Ureter (tissue), 1 donor: ENCODE results near the gene NEU2. TPM values are rescaled to one million over a fixed set of nuclear protein-coding genes. Genes with fewer than 3 reads are reported as not detected.
A peak's percentile ranks its signal among the peaks of the same experiment; 100 is the strongest.

Experiments
- DNase-seq: peaks from one replicate; pipeline ENCODE4 v3.0.0-alpha.2; 2020; ENCODE audit warnings: low spot score
- total RNA-seq: library from RNA; stranded (reverse); gene quantifications from one replicate; pipeline ENCODE4 v1.2.4, GENCODE V29; 2023
- donor health status: DM: yes; HTN: yes; CAD: no.

NEU2 gene
- total RNA-seq, 1 donor from 2014 or later, result not detected

DNA sequence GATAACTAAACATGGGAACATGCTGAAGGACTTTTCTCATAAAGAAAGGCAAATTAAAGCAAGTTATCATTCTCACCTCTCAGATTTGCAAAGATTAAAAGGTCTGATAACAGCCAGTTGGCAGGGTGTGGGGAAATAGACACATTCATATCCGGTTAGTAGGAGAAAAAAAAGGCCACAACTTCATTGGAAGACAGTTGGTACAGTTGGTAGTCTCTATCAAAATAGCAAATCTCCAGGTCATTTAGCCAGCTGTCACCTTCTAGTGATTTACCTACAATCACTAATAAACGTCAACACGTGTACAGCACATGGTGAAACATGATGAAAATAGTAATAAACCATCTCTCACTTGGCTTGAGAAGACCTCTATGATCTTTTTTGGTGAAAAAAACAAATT lies 44.3 kb downstream of the NEU2 start:
- DNase-seq, result peak; percentile 17

DNA sequence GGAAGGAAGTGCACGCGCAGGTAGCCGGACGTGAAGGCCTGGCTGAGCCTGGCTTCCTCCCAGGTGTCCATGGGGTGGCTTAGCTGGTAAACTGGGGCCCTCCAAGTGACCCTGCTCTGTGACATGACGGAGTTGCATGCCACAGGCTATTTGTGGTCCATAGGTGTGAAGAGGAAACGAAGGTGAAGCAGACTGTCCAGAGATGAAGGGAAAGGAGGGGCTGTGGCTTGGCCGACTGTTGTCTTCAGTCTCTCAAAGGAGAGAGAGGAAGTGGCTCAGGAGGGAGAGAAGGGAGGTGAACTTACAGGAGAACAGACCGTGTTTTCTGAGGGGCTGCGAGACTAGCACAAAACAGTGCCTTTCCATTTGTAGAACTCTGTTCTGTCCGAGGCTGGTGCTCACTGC lies 47.0 kb downstream of the NEU2 start:
- peak; percentile 39 for DNase-seq

DNA sequence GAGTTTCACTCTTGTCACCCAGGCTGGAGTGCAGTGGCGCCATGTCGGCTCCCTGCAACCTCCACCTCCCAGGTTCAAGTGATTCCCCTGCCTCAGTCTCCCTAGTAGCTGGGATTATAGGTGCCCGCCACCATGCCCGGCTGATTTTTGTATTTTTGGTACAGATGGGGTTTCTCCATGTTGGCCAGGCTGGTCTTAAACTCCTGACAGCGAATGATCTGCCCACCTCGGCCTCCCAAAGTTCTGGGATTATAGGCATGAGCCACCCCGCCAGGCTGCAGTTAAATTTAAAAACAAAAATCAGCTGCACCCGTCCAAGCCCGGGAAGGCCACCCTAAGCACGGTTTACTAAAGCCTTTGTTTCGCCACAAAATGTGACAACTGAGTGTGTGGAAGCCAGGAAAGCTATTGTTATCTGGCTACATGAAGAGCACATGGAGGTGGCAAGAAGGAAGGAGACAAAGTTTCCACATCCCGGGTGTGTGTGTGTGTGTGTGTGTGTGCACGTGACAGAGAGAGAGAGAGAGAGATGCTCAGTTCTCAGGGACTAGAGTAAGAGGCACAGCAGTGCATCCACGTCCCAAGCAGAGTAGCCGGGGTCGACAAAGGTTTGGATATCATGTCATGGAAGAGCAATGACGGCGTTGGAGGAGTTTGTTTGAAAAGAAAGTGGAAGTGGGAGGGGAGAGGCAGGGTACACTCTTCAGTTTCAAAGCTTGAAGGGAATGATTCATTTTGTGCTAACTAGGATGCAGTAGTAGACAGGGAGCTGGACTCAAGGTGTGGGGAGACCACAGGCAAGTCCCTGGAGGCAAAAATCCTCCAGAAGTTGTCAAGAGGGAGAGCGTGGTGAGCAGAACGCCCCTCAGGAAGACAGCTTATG lies 47.7 kb downstream of the NEU2 start:
- DNase-seq, result peak; percentile 40

DNA sequence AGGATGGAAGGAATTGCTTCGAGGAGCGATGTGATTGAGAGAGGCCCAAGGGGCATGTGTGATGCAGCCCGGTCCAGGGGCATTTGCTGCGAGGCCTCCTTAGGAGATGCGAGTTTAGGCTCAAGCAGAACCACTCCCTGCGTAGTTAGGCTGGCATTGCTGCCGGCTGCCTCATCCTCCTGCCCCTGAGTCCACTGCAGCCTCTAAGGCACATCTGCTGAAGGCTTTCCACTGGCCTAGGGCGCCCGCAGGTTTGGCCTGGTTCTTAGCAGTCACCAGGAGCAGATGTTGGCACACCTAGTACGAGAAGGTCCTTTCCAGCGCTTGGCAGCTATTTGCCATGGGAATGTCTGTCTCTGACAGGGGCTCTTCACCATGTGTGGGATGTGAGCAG lies 48.4 kb downstream of the NEU2 start:
- peak; percentile 27 for DNase-seq

DNA sequence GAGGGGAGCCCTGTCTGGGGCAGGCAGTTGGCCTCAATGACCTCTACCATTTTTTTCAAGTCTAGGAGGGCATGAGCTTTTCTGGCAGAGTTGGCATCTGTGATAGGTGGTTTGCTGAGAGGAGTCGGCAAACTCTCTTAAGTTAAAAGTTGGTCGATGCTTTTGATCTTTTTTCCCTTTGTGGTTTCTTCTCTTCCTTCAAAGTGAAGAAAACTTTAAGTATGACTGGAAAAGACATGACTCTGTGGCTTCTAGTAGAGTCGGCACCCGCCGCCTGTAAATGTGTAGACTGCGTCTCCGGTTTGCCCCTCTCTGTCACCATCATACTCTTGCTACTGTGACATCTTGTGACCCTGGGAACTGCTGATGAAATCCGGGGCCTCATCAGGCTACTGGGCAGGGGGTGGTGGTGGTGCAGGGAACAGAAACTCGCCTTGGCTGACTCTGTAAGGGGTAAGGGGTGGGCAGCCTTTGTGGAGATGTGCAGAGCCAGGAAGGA lies 48.8 kb downstream of the NEU2 start:
- DNase-seq, result peak; percentile 41

DNA sequence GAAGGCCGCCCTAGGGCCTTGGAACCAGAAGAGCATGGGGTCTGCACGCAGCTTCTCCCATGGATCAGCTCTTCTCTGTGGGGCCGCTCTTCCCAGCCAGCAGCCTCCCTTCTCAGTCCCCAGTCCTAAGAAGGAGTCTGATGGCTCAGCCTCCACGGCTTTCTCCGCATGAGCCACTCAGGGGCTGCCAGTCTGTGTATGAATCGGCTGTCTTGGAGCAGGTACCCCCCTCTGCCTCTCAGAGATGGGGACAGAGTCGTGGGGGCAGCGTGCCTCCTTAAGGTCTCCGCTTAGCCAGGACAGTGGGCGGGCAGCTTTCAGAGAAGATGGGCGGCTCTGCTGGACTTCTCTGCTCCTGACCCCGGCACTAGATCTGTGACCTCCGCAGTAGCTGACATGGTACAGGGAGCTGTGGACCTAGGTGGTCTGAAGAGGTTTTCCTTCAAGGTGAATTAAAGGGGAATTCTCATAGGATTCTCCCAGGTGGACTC lies 49.3 kb downstream of the NEU2 start:
- no peak for DNase-seq

DNA sequence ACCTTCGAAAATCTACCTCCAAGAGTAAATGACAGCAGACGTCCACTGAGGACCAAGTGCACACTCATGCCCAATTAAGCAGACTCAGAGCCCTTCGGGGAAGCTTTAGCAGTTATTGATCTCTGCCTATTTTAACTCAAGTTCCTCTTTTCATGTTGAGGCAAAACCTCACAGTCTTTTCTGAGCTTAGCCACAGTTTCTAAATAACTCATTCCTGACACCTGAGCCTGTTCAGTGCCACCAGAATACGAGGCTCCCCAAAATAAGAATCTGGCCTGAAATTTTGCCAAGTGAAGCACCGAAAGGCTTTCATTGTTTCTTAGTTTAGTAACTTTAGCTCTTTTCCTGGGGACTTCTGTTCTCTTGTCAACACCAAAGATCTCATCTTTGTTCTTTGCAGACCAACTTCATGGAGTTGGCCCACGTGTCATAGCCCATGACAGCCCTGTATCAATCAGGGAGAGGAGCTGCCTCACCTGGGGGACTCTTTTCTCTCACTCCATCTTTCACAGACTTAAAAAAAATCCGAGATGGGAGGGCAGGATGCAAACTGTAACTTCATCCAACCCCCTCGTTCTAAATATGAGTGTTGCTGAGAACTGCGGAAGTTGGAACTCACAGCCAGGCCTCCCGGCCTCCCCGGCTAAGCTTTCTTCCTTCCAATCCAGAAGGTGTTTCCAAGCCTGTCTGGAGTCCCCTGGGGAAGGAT lies 49.9 kb downstream of the NEU2 start:
- DNase-seq, result no peak

DNA sequence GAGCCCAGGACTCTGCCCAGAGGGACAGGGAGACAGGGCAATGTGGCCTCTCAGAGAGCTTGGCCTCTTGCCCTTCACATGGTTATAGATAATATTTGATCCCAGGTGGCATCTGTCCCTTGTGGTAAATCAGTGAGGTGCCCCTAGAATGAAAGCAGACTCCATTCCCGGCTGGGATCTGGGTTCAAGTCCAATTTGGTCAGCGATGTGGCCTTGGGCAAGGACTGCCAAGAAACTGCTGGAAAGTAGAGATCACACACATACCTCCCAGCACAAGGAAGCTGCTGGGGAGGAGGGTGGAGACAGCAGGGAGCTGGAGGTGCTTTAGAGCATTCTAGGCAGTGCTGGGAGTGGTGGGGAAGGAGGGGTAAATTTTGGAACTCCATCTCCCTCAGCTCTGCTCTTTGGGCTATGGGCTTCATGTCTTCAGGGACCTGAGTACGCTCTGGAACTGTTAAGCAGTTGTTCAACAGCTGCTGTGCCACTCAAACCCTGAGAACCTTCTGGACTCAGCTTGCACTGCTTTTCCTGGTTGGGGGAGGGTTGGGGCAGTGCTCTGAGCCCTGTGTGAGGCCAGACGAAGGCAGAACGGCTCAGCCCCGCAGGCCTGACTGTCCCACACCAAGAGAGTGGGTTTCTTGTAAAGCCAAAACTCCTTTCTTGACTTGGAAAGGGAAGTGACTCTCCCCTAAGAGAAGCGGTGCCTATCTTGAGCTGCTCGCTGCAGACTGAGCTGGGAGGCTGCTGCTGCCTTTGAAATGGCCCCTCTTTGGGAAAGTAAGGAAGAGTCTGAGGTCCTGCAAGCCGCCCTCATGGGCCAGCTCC lies 50.7 kb downstream of the NEU2 start:
- DNase-seq, result no peak

DNA sequence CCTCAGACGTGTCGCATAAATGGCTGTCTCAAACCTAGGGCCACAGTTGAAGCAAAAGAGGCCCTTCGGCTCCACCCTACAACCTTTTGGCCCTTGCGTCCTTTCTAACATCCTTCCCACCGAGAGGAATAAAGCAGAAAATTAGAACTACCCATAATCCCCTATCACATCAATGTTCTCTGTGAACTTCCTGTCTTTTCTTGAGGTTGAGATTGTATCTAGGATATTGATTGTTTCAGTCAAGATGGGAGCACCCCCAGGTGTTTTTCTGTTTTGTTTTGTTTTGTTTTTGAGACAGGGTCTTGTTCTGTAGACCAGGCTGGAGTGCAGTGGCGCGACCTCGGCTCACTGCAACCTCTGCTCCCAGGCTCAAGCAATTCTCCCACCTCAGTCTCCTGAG lies 51.3 kb downstream of the NEU2 start:
- DNase-seq, result no peak

DNA sequence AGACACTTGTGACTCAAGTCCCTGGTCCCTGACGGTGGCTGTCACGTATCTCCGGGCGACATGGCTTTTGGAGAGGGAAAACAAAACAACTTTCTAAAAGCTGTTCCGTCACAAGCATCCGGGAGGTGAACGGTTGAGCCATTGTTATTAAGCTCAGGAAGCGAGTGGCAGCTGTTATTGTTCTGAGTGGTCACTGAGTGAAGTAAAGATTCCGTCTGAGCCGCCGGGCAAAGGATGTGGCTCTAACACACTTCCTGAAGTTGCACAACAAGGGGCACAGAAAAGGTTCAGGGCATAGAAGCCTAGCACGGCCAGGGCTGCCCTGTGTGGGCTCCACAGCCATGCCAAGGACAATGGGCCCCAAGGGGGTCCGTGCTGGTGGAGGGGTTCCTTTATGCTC lies 52.0 kb downstream of the NEU2 start:
- DNase-seq, result no peak

Other genes starting within 250 kb of the NEU2 start
- 7.3 TPM for gene SNORC, start 162.4 kb upstream of the NEU2 start, total RNA-seq
- 8.1 TPM for gene NGEF, start 19.4 kb upstream of the NEU2 start, total RNA-seq
- gene INPP5D, start 27.7 kb downstream of the NEU2 start, total RNA-seq, result 43.4 TPM
- gene ATG16L1, start 219.0 kb downstream of the NEU2 start, total RNA-seq, result 35.4 TPM